22Rv1 (cell line): ENCODE results near the gene RNF186.
"Not testable (repeated sequence)": the region's sequence is repeated elsewhere in the genome, so short reads cannot be mapped to it uniquely, and the experiment has no call there.

Experiments used
- H3K27ac ChIP-seq: fragments of 450-650 bp; 2 replicates; pipeline ENCODE4 v1.5.1; 2017
- CTCF ChIP-seq: fragments of 450-650 bp; IDR thresholded peaks from 2 replicates; pipeline ENCODE4 v1.5.1; 2017; ENCODE audit warnings: mild to moderate bottlenecking
- ZFX ChIP-seq: fragments of 450-650 bp; IDR thresholded peaks from 2 replicates; pipeline ENCODE4 v1.6.1; 2017; ENCODE audit warnings: antibody characterized with exemption, borderline replicate concordance

Gene RNF186

DNA sequence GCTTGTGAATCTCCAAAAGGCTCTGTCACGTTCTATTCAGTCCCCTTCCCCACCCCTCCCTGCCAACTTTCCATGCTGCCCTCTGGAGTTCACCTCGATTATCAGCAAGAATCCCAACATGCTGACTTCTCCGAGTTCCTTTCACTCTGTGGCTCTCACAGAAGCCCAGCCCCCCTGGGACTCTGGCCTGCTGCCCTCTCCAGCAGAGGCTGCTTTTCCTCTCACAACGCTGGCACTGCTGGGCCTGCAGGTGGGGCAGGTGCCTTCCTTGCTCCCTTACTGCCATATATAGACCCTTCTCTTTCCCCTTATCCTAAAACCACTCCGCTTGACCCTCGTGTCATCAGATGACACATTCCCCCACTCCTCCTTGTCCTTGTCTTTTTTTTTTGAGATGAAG is 10.2 kb upstream of the RNF186 start:
- TF ChIP-seq CTCF (no peak), ZFX (no peak)
- no peak overlapping the region for H3K27ac ChIP-seq

- TF ChIP-seq ZFX (no peak), CTCF (no peak)
- no peak overlapping the region for H3K27ac ChIP-seq
Observed at GRCh38 chr1:19824541-19824940, 9.5 kb upstream of the RNF186 start.

- H3K27ac ChIP-seq: no peak overlapping the region
Observed at GRCh38 chr1:19824036-19824435, 9.0 kb upstream of the RNF186 start.

DNA sequence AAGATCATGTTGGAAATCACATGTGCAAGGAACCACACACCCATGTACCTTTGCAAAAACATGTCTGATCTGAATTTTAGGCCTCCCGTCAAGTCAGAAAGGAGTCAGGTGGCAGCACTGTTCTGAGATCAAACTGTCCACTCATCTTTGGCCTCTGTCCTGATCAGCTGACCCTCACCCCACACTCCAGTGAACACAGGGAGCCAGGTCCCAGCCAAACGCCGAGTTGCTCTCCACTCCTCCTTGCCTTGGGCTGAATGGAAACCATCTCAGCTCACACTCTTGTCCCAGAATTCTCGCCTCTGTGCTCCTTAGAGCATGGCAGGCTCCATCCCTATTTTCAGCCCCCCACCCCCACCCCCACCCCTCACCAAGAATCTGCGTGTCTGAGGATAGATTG is 4.6 kb upstream of the RNF186 start:
- TF ChIP-seq ZFX (no peak), CTCF (no peak)
- H3K27ac ChIP-seq: peak overlapping the region; percentile 31

More at GRCh38 chr1:19824036-19824435, 9.0 kb upstream of the RNF186 start:
- TF ChIP-seq CTCF (no peak), ZFX (no peak)

- H3K27ac ChIP-seq: no peak overlapping the region
- TF ChIP-seq CTCF: no peak
- TF ChIP-seq ZFX: no peak
Observed at GRCh38 chr1:19818324-19818723, 3.2 kb upstream of the RNF186 start.

DNA sequence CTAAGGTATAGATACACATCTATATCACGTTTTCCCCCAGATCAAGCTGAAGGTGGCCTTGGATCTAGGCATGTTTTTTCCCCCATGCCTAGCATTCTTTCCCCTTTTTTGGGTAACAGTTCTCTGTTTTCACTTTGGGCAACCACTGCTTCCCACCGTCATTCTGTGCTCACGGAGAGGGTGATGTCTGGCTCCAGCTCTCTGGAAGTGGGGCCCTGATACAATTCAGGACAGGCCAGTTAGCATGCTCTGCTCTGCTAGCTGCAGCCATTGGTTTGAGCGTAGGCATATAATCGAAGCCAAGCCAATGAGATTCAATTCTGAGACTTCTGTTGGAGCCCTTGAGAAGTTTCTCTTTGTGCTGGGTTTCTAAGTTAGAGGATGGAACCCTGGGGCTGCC is 2.1 kb upstream of the RNF186 start:
- no peak overlapping the region for H3K27ac ChIP-seq
- no peak for TF ChIP-seq ZFX
- TF ChIP-seq CTCF: no peak

GRCh38 chr1:19816737-19817086 is 1.6 kb upstream of the RNF186 start:
- H3K27ac ChIP-seq: not testable (repeated sequence)
